ENCODE measurements around the gene GAA. TPM values are rescaled to one million over a fixed set of nuclear protein-coding genes. Genes with fewer than 3 reads are reported as not detected.

GAA gene
- total RNA-seq, 4 donors from 2014 or later = 35.6 to 73.2 (median 47.4) TPM

- Histone ChIP-seq H3K27me3 (no peaks in the 10 kb centered on the region), H3K27ac (no peak overlapping the region), H3K4me1 (no peaks in the 10 kb centered on the region), H3K9me3 (no peaks in the 10 kb centered on the region), H3K4me3 (no peak overlapping the region), H3K36me3 (peaks cover 0 to 66% of the 10 kb centered on the region in 2 donors)
- TF ChIP-seq POLR2AphosphoS5 (IDR thresholded peaks at IDR 0.05) (no peak), CTCF (IDR thresholded peaks at IDR 0.05) (no peak), EP300 (IDR thresholded peaks at IDR 0.05) (no peak), POLR2A (IDR thresholded peaks at IDR 0.05) (no peak)
- ATAC-seq = no peak
- 70 to 81% methylated on average over 2 to 3 of the region's 26 CpGs for WGBS, 2 donors (ENCODE audit: low coverage in 1 of 2)
Measured at GRCh38 chr17:80111702-80112470, 10.5 kb downstream of the GAA start.

- Histone ChIP-seq H3K36me3 (peaks cover 0 to 66% of the 10 kb centered on the region in 2 donors), H3K27ac (no peak overlapping the region), H3K9me3 (no peaks in the 10 kb centered on the region), H3K27me3 (no peaks in the 10 kb centered on the region), H3K4me1 (no peaks in the 10 kb centered on the region), H3K4me3 (no peak overlapping the region)
- no CpG with 5 or more reads among the region's 24 CpGs for WGBS, 2 donors (ENCODE audit: low coverage in 1 of 2)
- TF ChIP-seq POLR2AphosphoS5 (IDR thresholded peaks at IDR 0.05) (no peak), CTCF (IDR thresholded peaks at IDR 0.05) (no peak), EP300 (IDR thresholded peaks at IDR 0.05) (no peak), POLR2A (IDR thresholded peaks at IDR 0.05) (no peak)
- no peak for ATAC-seq
Measured at GRCh38 chr17:80112471-80113032, 11.2 kb downstream of the GAA start.

GRCh38 chr17:80113033-80113484, 11.7 kb downstream of the GAA start:
- no peak for TF ChIP-seq EP300 (IDR thresholded peaks at IDR 0.05)
- TF ChIP-seq POLR2AphosphoS5 (IDR thresholded peaks at IDR 0.05) = no peak
- TF ChIP-seq CTCF (IDR thresholded peaks at IDR 0.05) = no peak
- TF ChIP-seq POLR2A (IDR thresholded peaks at IDR 0.05) = no peak
- Histone ChIP-seq H3K4me1 (no peaks in the 10 kb centered on the region), H3K36me3 (peaks cover 0 to 66% of the 10 kb centered on the region in 2 donors), H3K4me3 (no peak overlapping the region), H3K9me3 (no peaks in the 10 kb centered on the region), H3K27me3 (no peaks in the 10 kb centered on the region), H3K27ac (no peak overlapping the region)
- WGBS, 2 donors (ENCODE audit: low coverage in 1 of 2) = no CpG with 5 or more reads among the region's 20 CpGs
- no peak for ATAC-seq

- H3K27ac ChIP-seq = no peak overlapping the region
- H3K27me3 ChIP-seq = no peaks in the 10 kb centered on the region
- TF ChIP-seq POLR2A (IDR thresholded peaks at IDR 0.05) = no peak
- TF ChIP-seq POLR2AphosphoS5 (IDR thresholded peaks at IDR 0.05) = no peak
- TF ChIP-seq EP300 (IDR thresholded peaks at IDR 0.05) = no peak
- TF ChIP-seq CTCF (IDR thresholded peaks at IDR 0.05) = no peak
- ATAC-seq = no peak
- 86 to 100% methylated on average over 3 to 6 of the region's 7 CpGs for WGBS, 2 donors (ENCODE audit: low coverage in 1 of 2)
- H3K4me3 ChIP-seq = no peak overlapping the region
- no peaks in the 10 kb centered on the region for H3K9me3 ChIP-seq
- no peaks in the 10 kb centered on the region for H3K4me1 ChIP-seq
- H3K36me3 ChIP-seq = peaks cover 0 to 68% of the 10 kb centered on the region in 2 donors
Measured at GRCh38 chr17:80114758-80115157, 13.4 kb downstream of the GAA start.

- no peak overlapping the region for H3K27ac ChIP-seq
- no peak overlapping the region for H3K4me3 ChIP-seq
- TF ChIP-seq CTCF (IDR thresholded peaks at IDR 0.05) (no peak), POLR2AphosphoS5 (IDR thresholded peaks at IDR 0.05) (no peak), POLR2A (IDR thresholded peaks at IDR 0.05) (no peak), EP300 (IDR thresholded peaks at IDR 0.05) (no peak)
- H3K36me3 ChIP-seq = peaks cover 0 to 64% of the 10 kb centered on the region in 2 donors
- no peaks in the 10 kb centered on the region for H3K27me3 ChIP-seq
- 87 to 90% methylated on average over 5 to 8 of the region's 8 CpGs for WGBS, 2 donors (ENCODE audit: low coverage in 1 of 2)
- H3K9me3 ChIP-seq = no peaks in the 10 kb centered on the region
- ATAC-seq = no peak
- no peaks in the 10 kb centered on the region for H3K4me1 ChIP-seq
Measured at GRCh38 chr17:80115159-80115558, 13.8 kb downstream of the GAA start.

Measured in gastroesophageal sphincter (tissue), 4 donors.